Brain microvascular endothelial cell (primary cell): ENCODE data around the gene CDC26.

Source experiments
- DNase-seq: peaks from one replicate; pipeline ENCODE4 v3.0.0-alpha.2; 2020
- H3K27ac ChIP-seq: fragments of 250-450 bp; sonication (Bioruptor Pico); 2 replicates; pipeline ENCODE4 v1.5.1; 2020; ENCODE audit warnings: mild to moderate bottlenecking, moderate library complexity
- H3K27me3 ChIP-seq: fragments of 250-450 bp; sonication (Bioruptor Pico); replicated peaks from 2 replicates; pipeline ENCODE4 v1.5.1; 2020; ENCODE audit warnings: mild to moderate bottlenecking
- H3K36me3 ChIP-seq: fragments of 250-450 bp; sonication (Bioruptor Pico); replicated peaks from 2 replicates; pipeline ENCODE4 v1.5.1; 2020; ENCODE audit warnings: mild to moderate bottlenecking
- H3K4me3 ChIP-seq: 2 replicates; pipeline ENCODE4 v1.5.1; 2011; ENCODE audit warnings: low read depth, mild to moderate bottlenecking, control low read depth, low read length, moderate library complexity
- in situ Hi-C: cut with HindIII; loops from 2 replicates; pipeline ENCODE4 v1.10.0; 2017; ENCODE audit warnings: low sequenced_read_pairs, low pct_ligation_motif_present
- TF ChIP-seq, protein P1 (sequence below): IDR thresholded peaks from 2 replicates; pipeline ENCODE4 v1.5.1; 2011; ENCODE audit warnings: low read depth, mild to moderate bottlenecking, moderate library complexity, low read length, control low read depth, inconsistent platforms; ENCODE audit errors: missing control alignments

CDC26 gene

GRCh38 chr9:113266174-113266573 lies 9.2 kb downstream of the CDC26 start:
- peaks cover 43% of the 10 kb centered on the region for H3K36me3 ChIP-seq

GRCh38 chr9:113261917-113262671 lies 13.3 kb downstream of the CDC26 start:
- Histone ChIP-seq H3K36me3 (peaks cover 26% of the 10 kb centered on the region), H3K4me3 (no peak overlapping the region), H3K27ac (no peak overlapping the region), H3K27me3 (no peaks in the 10 kb centered on the region)
- in situ Hi-C loops: no loop called here
- DNase-seq: no peak
- TF ChIP-seq, protein P1, sequence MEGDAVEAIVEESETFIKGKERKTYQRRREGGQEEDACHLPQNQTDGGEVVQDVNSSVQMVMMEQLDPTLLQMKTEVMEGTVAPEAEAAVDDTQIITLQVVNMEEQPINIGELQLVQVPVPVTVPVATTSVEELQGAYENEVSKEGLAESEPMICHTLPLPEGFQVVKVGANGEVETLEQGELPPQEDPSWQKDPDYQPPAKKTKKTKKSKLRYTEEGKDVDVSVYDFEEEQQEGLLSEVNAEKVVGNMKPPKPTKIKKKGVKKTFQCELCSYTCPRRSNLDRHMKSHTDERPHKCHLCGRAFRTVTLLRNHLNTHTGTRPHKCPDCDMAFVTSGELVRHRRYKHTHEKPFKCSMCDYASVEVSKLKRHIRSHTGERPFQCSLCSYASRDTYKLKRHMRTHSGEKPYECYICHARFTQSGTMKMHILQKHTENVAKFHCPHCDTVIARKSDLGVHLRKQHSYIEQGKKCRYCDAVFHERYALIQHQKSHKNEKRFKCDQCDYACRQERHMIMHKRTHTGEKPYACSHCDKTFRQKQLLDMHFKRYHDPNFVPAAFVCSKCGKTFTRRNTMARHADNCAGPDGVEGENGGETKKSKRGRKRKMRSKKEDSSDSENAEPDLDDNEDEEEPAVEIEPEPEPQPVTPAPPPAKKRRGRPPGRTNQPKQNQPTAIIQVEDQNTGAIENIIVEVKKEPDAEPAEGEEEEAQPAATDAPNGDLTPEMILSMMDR: no peak

More at GRCh38 chr9:113266174-113266573, 9.2 kb downstream of the CDC26 start:
- Histone ChIP-seq H3K27ac (no peak overlapping the region), H3K4me3 (no peak overlapping the region), H3K27me3 (no peaks in the 10 kb centered on the region)
- in situ Hi-C loops: no loop called here
- no peak for DNase-seq
- TF ChIP-seq, protein P1: no peak

- H3K36me3 ChIP-seq: peaks cover 21% of the 10 kb centered on the region
- no peak overlapping the region for H3K27ac ChIP-seq
- no peak overlapping the region for H3K4me3 ChIP-seq
- TF ChIP-seq, protein P1: no peak
- no peaks in the 10 kb centered on the region for H3K27me3 ChIP-seq
- DNase-seq: no peak
- in situ Hi-C loops: no loop called here
Observed at GRCh38 chr9:113258282-113258681, 17.1 kb downstream of the CDC26 start.

DNA sequence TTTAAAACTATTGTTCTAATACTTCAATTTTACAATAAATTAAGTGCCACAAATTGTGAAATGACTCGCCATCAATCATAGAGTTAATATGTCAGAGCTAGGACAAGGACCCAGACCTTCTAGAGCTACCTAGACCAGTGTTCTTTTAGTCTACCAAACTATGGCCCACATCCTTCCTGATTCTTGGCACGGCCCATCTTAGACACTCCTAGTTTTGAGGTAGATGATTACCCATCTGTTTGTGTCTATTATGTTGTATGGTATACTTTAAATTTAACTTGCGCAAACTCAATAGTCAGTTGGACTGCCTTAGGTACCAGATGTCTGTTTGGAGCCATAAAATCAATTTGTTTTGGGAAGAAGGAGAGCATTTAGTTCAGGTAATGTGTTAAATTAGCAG lies 17.5 kb downstream of the CDC26 start:
- Histone ChIP-seq H3K4me3 (no peak overlapping the region), H3K27ac (no peak overlapping the region), H3K36me3 (peaks cover 21% of the 10 kb centered on the region), H3K27me3 (no peaks in the 10 kb centered on the region)
- in situ Hi-C loops: no loop called here
- DNase-seq: no peak
- TF ChIP-seq, protein P1: no peak

DNA sequence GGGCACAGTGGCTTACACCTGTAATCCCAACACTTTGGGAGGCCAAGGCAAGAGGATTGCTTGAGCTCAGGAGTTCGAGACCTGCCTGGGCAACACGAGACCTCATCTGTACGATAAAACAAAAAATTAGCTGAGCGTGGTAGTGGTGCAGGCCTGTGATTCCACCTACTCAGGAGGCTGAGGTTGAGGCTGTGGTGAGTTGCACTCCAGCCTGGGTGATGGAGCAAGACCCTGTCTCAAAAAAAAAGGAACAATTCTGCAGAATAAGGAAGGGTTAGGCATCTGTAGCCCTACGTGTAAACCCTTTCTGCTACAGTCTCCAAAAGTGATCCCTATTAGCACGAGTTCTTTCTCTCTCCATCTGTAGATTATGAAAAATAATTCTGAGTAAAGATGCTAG lies 19.9 kb downstream of the CDC26 start:
- TF ChIP-seq, protein P1: no peak
- DNase-seq: no peak
- H3K4me3 ChIP-seq: no peak overlapping the region
- H3K27me3 ChIP-seq: no peaks in the 10 kb centered on the region
- no peak overlapping the region for H3K27ac ChIP-seq
- peaks cover 8% of the 10 kb centered on the region for H3K36me3 ChIP-seq
- in situ Hi-C loops: no loop called here

GRCh38 chr9:113254991-113255390 lies 20.4 kb downstream of the CDC26 start:
- TF ChIP-seq, protein P1: no peak
- in situ Hi-C loops: no loop called here
- no peaks in the 10 kb centered on the region for H3K27me3 ChIP-seq
- no peak overlapping the region for H3K27ac ChIP-seq
- H3K36me3 ChIP-seq: peaks cover 5% of the 10 kb centered on the region
- DNase-seq: no peak
- no peak overlapping the region for H3K4me3 ChIP-seq
